Tibial nerve (tissue), 4 donors: ENCODE measurements around the gene ZFHX2.

Experiments
- EP300 ChIP-seq, 2 donors: sonication (generic); formaldehyde crosslinking; IDR thresholded peaks; one replicate each; pipeline ENCODE4 v1.6.1; 2017; ENCODE audit warnings: antibody characterized with exemption in 2 of 2, mild to moderate bottlenecking in 1 of 2
- POLR2A ChIP-seq, 2 donors: fragments of 450-650 bp; IDR thresholded peaks; one replicate each; pipeline ENCODE4 v1.6.1; 2017; ENCODE audit warnings: antibody characterized with exemption in 2 of 2, mild to moderate bottlenecking in 2 of 2, moderate library complexity in 2 of 2
- TF ChIP-seq, protein P1 (sequence below), 5 experiments: fragments of 200-600 bp in 3 of 5; fragments of 450-650 bp in 2 of 5; sonication (generic) in 3 of 5; IDR thresholded peaks; one replicate each; pipeline ENCODE4 v1.5.1; 2016 to 2019; ENCODE audit warnings: antibody characterized with exemption in 5 of 5, mild to moderate bottlenecking in 3 of 5, moderate library complexity in 2 of 5

DNA sequence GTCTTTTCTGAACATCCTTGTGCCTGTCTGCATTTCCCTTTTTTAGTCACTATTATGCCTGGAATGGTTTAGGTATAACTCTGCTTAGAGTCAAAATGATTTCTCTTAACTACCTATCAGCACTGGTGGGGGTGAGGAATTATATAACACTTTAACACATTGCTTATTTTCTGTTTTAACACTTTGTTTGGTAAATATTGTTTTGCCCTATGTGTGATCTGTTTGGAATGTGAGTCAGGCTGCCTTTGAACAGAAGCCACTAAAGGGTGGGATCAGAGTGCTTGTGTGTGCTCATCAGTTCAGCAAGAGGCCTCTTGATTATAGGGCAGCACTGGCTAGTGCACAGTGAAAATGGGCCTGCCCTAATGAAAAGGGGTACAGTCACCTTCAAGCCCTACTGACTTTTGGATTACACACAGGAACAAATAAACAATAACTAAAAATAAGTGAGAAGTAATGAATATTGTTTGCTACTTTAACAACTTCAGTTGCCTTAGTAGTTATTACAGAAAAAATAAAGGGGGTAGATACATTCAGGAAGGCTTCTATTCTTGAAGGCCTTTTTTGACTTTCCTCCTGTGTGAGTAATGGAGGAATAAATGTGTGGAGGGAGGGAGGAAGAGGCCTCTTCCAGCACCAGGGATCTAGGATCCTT, 58.8 kb downstream of the ZFHX2 start:
- TF ChIP-seq POLR2A (IDR thresholded peaks at IDR 0.05), result no peak
- TF ChIP-seq, protein P1, sequence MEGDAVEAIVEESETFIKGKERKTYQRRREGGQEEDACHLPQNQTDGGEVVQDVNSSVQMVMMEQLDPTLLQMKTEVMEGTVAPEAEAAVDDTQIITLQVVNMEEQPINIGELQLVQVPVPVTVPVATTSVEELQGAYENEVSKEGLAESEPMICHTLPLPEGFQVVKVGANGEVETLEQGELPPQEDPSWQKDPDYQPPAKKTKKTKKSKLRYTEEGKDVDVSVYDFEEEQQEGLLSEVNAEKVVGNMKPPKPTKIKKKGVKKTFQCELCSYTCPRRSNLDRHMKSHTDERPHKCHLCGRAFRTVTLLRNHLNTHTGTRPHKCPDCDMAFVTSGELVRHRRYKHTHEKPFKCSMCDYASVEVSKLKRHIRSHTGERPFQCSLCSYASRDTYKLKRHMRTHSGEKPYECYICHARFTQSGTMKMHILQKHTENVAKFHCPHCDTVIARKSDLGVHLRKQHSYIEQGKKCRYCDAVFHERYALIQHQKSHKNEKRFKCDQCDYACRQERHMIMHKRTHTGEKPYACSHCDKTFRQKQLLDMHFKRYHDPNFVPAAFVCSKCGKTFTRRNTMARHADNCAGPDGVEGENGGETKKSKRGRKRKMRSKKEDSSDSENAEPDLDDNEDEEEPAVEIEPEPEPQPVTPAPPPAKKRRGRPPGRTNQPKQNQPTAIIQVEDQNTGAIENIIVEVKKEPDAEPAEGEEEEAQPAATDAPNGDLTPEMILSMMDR (IDR thresholded peaks at IDR 0.05), result no peak
- no peak for TF ChIP-seq EP300 (IDR thresholded peaks at IDR 0.05)
